T-helper 22 cell (primary cell): ENCODE data around the gene MIB1.

Source experiments
- DNase-seq: peaks from one replicate; pipeline ENCODE4 v3.0.0-alpha.2; 2020; ENCODE audit warnings: low read depth

The MIB1 gene

GRCh38 chr18:21896732-21897336, 156.2 kb downstream of the MIB1 start:
- DNase-seq = no peak

DNA sequence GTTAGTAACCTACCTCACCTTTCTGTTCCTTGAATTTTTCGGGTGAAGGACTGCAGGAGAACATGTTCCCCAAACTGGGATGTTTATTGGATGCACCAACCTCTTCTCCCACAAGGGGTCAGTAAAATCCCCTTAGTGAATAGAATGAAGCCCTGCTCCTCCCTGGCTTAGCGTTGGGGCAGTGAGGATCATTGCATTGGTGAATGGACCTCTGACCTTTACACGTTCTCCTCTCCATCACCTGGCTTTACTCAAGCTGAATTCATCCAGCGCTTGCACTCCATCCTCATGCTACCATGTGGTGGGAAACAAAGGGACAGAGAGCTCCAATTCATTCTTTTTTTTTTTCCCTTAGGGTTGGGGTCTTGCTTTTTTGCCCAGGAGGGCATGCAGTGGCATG, 157.2 kb downstream of the MIB1 start:
- no peak for DNase-seq

DNA sequence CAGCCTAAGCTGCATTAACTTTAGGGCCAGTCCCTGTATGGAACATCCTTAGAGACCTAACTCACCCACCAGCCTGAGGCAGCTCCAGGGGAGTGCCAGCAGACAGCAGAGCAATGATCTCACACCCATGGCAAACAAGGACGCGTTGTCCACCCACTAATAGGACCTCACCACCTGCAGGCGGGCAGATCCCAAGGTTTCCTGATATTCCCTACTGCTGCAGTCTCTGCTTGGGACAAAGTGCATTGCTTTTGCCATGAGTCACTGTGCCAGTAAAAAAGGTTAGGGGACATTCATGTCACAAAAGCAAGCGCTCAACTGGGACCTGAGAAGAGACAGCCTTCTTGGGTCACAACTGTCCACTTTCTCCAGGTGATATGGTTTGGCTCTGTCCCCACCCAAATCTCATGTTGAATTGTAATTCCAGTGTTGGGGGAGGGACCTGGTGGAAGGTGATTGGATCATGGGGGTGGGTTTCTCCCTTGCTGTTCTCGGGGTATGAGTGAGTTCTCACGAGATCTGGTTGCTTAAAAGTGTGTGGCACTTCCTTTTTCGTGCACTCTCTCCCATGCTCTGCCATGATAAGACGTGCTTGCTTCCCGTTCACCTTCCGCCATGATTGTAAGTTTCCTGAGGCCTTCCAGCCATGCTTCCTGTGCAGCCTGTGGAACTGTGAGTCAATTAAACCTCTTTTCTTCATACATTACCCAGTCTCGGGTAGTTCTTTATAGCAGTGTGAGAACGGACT, 160.2 kb downstream of the MIB1 start:
- DNase-seq = no peak

- DNase-seq = no peak
These were observed 160.9 kb downstream of the MIB1 start for GRCh38 chr18:21901423-21901945.

GRCh38 chr18:21903709-21904108, 163.1 kb downstream of the MIB1 start:
- no peak for DNase-seq

GRCh38 chr18:21904856-21905255, 164.3 kb downstream of the MIB1 start:
- no peak for DNase-seq

DNA sequence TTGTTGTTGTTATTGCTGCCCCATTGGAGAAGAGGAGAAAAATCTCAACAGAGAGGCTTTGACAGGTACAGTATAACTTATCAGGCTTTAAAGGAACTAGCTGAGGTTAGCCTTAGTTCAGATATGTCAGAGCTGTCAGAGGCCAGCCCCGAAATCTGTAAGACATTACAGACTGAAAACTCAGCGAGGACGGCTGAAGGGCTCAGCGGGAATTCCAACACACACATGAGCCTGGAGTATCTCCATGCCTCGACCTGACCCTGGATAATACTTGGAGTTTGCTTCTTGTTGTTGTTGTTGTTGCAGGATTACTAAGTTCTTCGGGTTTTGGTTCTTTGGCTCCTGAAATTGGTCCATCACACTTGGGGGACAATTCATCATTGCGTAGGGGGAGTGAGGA, 166.9 kb downstream of the MIB1 start:
- no peak for DNase-seq

DNA sequence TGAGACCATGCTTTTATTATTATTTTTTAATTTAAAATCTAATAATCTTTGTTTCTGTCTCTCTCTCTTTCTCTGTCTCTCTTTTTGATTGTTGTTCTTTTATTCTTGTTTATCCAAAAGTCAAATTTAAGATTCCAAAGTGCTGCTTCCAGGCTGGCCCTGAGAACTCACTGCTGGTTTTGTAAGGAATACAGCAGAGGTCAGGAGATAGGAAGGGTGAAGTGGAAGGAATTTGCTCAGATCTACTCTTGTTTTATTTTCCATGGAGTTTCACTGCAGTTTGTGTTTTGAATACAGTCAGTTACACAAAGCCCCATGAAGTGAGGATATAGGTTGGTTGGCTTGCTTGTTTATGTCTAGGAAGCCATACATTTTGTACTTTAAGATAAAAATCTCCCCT, 168.1 kb downstream of the MIB1 start:
- DNase-seq = no peak

DNA sequence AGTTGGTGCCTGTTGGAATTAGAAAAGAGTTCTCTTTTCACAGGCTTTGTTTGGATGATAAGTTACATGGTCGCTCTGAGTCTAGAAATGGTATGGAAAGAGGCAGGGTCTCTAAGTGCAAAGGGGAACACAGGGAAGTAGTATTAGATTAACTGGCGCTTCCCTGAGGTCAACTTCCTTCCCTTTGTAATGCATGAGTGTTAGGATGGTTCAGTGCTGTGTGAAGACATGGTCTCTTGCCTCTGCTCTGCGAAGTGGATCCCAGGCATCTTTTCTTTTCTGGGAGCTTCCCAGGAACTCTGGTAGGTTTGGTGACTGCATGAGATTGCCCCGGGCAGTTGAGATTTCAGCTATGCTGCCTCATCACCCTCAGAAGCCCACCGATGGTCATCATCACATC, 170.3 kb downstream of the MIB1 start:
- no peak for DNase-seq

- DNase-seq = no peak
These were observed 171.0 kb downstream of the MIB1 start for GRCh38 chr18:21911551-21911950.

GRCh38 chr18:21912339-21913239, 172.0 kb downstream of the MIB1 start:
- DNase-seq = no peak

GRCh38 chr18:21914739-21915319, 174.2 kb downstream of the MIB1 start:
- no peak for DNase-seq

- no peak for DNase-seq
These were observed 175.0 kb downstream of the MIB1 start for GRCh38 chr18:21915546-21915945.

DNA sequence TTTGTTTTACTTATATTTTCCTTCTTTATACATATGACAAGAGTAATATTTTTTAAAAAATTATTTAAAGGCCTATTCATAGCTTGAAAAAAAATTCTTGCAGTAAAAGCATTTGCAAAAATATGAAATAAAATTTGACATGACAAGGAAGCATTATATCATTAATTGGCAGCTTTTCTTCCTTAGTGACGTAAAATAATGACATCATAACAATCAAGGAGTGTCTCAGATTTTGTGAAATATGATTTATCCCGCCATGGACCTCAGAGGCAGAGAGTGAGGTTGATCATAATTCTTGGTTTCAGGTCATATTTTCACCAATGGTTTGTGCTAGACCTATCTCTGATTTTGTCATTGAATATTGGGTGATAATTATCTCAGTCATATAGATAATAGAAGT, 176.0 kb downstream of the MIB1 start:
- no peak for DNase-seq

GRCh38 chr18:21918693-21919092, 178.1 kb downstream of the MIB1 start:
- no peak for DNase-seq
